ACC112 (cell line): ENCODE data around the gene TRIP6.

Experiments used
- H2AFZ ChIP-seq: fragments of 200-600 bp; sonication (generic); one replicate; pipeline ENCODE4 v1.6.0; 2017; ENCODE audit warnings: antibody characterized with exemption, low read length; ENCODE audit not compliant: unreplicated experiment
- H3K27ac ChIP-seq: fragments of 200-600 bp; sonication (generic); 2 replicates; pipeline ENCODE4 v1.5.1; 2014; ENCODE audit warnings: low read depth, mild to moderate bottlenecking, antibody characterized with exemption, low read length, moderate library complexity
- H3K27me3 ChIP-seq: fragments of 200-600 bp; sonication (generic); 2 replicates; pipeline ENCODE4 v1.6.1; 2014; ENCODE audit warnings: mild to moderate bottlenecking, antibody characterized with exemption, low read length, moderate library complexity, mixed read lengths; ENCODE audit not compliant: insufficient read depth
- H3K36me3 ChIP-seq: fragments of 200-600 bp; sonication (generic); 2 replicates; pipeline ENCODE4 v1.6.1; 2016; ENCODE audit warnings: mild to moderate bottlenecking, antibody characterized with exemption, low read length, moderate library complexity, mixed read lengths; ENCODE audit not compliant: insufficient read depth
- H3K4me1 ChIP-seq: fragments of 200-600 bp; sonication (generic); one replicate; pipeline ENCODE4 v1.6.1; 2016; ENCODE audit warnings: low read length, mixed read lengths; ENCODE audit not compliant: insufficient read depth, unreplicated experiment, control insufficient read depth
- H3K4me3 ChIP-seq: fragments of 200-600 bp; sonication (generic); 2 replicates; pipeline ENCODE4 v1.5.1; 2014; ENCODE audit warnings: mild to moderate bottlenecking, low read depth, low read length
- H3K79me2 ChIP-seq: fragments of 200-600 bp; sonication (generic); one replicate; pipeline ENCODE4 v1.6.0; 2016; ENCODE audit warnings: low read length; ENCODE audit not compliant: control insufficient read depth, unreplicated experiment, insufficient read depth

Gene TRIP6

DNA sequence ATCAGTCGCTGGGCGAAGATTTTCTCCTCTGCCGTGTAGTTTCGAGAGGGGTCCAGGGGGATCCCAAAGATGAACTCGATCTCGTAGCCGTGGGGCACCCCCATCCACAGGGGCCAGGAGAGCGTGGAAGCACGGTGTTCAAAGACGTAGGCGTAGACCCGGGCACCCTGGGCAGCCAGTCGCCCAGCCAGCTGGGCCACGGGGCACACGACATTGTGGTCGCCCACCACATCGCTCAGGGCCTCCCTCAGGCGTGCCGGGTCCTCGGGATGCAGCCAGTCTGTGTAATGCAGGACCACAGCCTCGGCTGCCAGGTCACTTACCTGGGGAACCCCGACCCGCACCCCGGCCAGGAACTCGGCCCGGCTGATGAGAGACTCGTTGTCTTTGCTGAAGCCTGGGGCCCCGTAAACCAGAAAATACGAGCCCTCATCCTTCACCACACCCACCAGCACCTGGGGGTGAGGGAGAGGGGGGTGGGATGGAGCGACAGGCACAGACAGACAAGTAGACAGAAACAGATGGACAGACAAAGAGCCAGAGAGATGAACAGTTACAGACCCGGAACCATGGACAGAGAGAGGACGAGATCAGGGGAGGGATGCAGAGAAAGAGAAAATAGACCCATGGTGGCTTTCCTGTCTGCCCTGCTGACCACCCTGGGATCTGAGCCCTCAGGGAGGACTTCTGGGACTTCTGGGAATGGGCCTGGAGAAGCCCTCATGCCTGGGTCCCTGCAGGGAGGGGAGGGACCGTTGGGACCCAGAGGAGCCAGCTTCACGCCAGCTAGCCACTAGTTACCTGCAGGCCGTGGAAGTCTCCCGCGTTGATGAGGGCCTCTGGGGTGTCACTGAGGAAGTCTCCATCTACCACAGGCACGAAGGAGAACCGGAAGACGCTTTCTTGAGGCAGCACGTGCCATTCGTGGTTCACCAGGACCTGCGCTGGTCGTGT lies 25.5 kb downstream of the TRIP6 start:
- Histone ChIP-seq H3K4me1 (peaks cover 24% of the 10 kb centered on the region), H3K27me3 (peaks cover 22% of the 10 kb centered on the region), H3K4me3 (no peak overlapping the region), H2AFZ (no peak overlapping the region), H3K36me3 (0 out of 2 replicates have a peak, but pooled peaks cover 3% of the 10 kb centered on the region), H3K27ac (no peak overlapping the region), H3K79me2 (peaks cover 15% of the 10 kb centered on the region)

DNA sequence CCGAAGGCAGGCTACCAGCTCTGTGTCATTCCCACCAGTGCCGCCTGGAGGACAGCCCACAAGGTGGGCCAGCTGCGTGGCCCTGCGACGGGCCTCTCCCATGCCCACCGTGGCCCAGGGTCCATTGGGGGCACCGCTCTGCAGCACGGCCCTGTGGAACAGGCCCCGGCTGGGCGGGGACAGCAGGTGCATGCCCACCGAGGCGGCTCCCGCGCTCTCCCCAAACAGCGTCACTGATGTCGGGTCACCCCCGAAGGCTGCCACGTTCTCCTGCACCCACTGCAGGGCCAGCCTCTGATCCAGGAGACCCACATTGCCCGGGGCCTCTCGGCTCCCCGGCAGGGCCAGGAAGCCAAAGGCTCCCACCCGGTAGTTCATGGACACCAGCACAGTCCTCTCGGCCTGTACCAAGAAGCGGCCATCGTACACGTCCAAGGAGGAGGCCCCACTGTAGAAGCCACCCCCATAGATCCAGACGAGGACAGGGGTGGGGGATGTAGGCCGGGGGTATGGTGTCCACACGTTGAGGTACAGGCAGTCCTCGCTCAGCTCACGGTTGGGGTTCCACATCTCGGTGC lies 26.2 kb downstream of the TRIP6 start:
- no peak overlapping the region for H3K27ac ChIP-seq

DNA sequence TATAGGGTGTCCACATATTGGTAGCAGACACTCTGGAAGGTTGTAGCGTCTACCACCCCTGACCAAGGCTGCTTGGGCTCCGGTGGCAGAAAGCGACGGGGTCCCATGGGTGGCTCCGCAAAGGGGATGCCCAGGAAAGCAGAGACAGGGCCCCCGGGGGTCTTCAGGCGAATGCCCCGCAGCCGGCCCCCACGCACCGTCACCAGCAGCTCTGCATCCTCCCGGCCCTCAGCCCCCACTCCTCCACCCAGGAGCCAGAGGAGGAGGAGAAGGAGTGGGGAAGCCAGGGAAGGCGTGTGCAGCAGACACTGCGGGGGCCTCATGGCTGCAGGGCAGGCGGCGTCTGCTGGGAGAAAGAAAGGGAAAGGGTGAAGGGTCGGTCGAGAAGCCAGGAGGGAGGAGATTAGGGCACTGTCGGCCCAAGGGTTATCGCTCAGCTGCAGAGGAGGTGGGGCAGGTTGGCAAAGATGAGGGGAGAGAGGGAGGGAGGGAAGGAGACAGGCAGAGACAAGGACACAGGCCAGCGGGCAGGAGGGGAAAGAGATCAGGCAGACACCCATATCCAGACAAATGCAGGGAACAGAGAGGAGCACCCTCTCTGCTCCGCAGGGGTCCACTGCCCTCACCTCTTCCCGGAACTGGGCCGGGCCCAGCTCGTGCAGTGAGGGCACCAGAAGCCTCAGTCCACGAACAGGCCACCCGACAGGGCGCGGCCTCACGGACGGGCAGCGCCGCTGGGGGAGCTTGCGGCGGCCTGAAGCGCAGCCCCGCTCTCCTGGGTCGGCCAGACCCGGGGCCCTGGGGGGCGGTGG lies 26.9 kb downstream of the TRIP6 start:
- H3K4me1 ChIP-seq = peaks cover 14% of the 10 kb centered on the region
- peaks cover 2% of the 10 kb centered on the region for H3K79me2 ChIP-seq
- H2AFZ ChIP-seq = no peak overlapping the region
- H3K27me3 ChIP-seq = peaks cover 27% of the 10 kb centered on the region
- H3K4me3 ChIP-seq = no peak overlapping the region
- no peaks in the 10 kb centered on the region for H3K36me3 ChIP-seq
- no peak overlapping the region for H3K27ac ChIP-seq

More for the DNA sequence above, 26.2 kb downstream of the TRIP6 start:
- Histone ChIP-seq H3K4me1 (peaks cover 18% of the 10 kb centered on the region), H3K79me2 (peaks cover 9% of the 10 kb centered on the region), H3K27me3 (peaks cover 27% of the 10 kb centered on the region), H3K4me3 (no peak overlapping the region), H3K36me3 (0 out of 2 replicates have a peak, but pooled peaks cover 3% of the 10 kb centered on the region), H2AFZ (no peak overlapping the region)

DNA sequence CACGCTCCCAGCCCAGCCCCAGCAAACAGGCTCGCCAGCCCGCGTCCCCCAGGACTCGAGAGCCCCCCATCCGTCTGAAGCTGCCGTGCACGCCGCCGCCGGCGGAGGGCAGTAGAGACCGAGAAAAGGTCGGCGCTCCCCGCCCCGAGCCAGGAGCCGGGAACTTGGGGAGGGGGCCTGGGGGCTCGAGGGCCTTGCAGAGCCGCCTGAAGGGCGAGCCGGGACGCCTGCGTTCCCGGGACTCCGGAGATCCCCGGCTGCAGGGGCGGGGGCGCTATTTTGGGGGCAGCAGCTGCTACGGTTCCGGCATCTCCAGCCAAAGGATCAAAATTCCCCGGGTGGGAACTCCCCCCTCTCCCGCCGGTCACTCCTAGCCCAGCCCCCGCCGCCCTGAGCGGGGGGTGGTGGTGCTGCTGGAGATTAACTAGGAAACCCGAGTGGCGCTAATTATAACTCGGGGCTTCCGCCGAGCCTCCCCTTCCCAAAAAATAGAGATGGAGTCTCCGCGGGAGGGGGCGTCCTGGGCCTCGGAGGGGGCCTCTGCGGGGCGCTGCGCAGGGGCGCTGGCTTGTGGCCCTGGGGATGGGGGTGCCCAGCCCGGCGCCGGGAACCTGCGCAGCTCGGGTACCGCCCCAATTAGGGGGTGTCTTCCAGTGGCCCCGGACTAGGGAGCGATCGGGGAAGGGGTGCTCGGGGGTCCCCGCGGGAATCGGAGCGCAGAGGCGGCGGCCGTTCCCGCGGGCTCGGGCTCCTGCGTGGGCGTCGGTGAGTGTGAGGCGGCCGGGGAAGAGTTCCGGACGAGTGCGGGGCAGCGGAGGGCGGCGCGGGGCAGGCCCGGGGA lies 27.9 kb downstream of the TRIP6 start:
- Histone ChIP-seq H3K4me1 (peaks cover 14% of the 10 kb centered on the region), H3K4me3 (peak overlapping the region; percentile 70), H3K27me3 (peaks cover 27% of the 10 kb centered on the region), H3K27ac (no peak overlapping the region), H2AFZ (peak overlapping the region; percentile 12), H3K36me3 (no peaks in the 10 kb centered on the region), H3K79me2 (no peaks in the 10 kb centered on the region)

DNA sequence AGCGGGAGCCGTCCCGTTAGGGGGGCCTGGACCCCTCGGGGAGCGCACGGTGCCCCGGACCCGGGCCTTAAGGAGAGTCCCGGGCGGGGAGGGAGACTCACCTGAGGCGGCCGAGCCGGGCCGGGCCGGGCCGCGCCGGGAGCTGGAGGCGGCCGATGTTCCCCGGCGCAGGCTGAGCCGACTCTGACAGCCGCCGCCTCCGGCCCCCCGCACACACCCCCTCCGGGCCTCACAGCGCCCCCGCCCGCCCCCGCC lies 28.4 kb downstream of the TRIP6 start, which contains the start of gene ACHE:
Gene ACHE, minus strand, starts transcription at position 188 of the 255 bp plus-strand sequence. CDS start 1,656 bp downstream, outside the sequence.
- H2AFZ ChIP-seq = peak within 1 kb of the TSS; percentile 12
- peaks cover 27% of the 10 kb centered on the region for H3K27me3 ChIP-seq
- H3K27ac ChIP-seq = no peak within 1 kb of the TSS
- H3K36me3 ChIP-seq = no peaks in the 10 kb centered on the region
- peak within 1 kb of the TSS; percentile 70 for H3K4me3 ChIP-seq
- peaks cover 14% of the 10 kb centered on the region for H3K4me1 ChIP-seq
- H3K79me2 ChIP-seq = no peaks in the 10 kb centered on the region

DNA sequence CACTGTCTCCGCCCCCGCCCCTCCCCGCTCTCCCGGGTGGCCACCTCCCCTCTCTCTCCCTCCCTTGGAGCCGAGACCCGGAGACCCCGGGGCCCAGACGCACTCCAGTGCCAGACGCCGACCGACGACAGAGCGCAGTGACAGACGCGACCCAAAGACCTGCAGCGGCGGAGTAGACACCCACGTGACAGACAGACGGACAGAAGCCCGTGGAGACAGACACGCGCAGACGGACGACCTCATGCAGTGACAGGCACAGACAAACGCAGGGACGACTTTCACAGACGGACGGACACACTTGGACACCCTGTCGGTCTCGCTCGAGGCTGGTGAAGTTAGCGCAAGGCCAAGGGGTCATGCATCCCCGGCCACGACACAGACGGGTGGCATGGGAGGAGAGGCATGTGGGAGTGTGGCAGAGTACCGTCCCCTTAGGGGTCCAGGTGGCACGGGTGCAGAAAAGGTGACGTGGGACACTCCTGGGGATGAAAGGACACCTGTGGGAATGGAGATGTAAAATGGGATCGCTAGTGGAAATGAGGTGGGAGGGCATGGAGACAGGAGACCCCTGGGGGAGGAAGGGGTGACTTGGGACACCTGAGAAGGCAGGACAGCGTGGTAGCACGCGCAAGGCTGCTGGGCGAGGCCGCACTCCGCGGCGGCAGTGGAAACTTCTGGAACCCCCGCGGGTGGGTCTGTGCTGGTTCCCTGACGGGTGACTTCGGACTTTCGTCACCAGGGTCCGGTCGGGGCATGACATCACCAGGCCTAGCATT lies 29.0 kb downstream of the TRIP6 start:
- Histone ChIP-seq H2AFZ (no peak overlapping the region), H3K36me3 (no peaks in the 10 kb centered on the region), H3K79me2 (no peaks in the 10 kb centered on the region), H3K4me3 (0 out of 2 replicates have a peak overlapping the region, but pooled peaks have one; percentile 4), H3K4me1 (peaks cover 8% of the 10 kb centered on the region), H3K27ac (no peak overlapping the region), H3K27me3 (peaks cover 27% of the 10 kb centered on the region)

DNA sequence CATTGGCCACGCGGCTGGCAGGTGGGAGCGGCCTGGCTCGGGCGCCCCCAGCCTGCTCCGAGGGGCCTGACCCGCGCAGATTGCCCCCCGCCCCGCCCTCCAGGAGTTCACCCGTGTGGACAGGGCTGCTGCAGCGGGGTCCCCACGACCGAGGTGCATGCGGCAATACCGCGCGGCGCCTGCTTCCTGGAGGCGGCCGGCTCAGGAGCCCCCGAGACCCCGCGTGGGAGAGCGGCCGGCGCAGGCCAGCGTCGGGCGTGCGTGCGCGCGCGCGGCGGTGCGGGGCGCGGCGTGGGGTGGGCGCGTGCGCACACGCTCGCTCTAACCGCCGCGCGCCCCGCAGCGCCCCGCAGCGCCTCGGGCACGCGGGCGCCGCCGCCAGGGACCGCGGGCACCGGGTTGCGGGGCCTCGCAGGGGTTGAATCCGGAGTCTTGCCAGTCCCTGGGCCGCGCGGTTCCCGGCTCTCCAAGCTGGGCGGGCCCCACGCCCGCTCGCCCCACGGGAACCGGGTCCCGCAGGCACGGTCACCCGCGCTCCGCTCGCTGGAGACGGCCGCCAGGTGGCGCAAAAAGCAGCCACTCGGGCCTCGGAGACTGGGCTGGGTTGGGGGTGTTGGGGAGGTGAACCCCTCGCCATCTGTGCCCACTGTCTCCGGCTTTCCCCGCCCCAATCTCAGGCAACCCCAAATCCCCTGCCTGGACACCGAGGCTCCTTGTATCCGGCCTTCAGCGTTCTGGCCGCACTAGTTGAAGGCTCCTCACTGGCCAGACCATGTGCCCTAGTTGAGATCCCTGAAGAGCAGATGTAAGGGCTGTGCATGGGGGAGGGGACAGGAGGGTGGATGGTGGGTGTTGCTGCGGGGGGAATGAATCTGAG lies 29.8 kb downstream of the TRIP6 start:
- Histone ChIP-seq H3K4me3 (0 out of 2 replicates have a peak overlapping the region, but pooled peaks have one; percentile 4), H3K27ac (no peak overlapping the region)

DNA sequence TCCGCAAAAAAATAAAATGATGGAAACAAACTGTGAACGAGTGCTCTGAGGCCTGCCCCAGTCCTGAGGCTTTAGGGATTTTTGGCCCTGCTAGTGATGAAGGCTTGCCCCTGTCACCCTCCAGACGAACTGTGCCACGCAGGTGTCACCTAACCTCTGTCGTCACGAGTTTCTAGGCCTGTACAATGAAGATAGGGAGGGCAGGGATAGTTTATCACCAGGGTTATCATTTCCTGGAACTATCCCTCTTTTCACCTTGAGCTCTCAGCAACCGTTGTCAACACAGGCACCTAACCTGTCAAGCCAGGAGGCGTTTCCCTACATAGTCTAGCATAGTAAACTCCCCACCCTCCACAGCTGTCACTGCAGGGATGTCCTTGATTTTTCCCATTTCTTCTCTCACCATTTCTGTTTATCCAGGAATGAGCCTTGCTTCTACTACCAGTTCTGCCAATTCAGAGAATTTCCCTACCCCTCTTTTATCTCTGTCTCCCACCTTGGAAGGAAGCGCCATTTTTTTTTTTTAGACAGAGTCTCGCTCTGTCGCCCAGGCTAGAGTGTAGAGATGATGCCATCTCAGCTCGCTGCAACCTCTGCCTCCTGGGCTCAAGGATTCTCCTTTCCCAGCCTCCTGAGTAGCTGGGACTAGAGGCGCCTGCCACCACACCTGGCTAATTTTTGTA lies 30.7 kb downstream of the TRIP6 start:
- peaks cover 27% of the 10 kb centered on the region for H3K27me3 ChIP-seq
- H3K36me3 ChIP-seq = no peaks in the 10 kb centered on the region
- peaks cover 4% of the 10 kb centered on the region for H3K4me1 ChIP-seq
- H3K27ac ChIP-seq = no peak overlapping the region
- H2AFZ ChIP-seq = no peak overlapping the region
- H3K79me2 ChIP-seq = no peaks in the 10 kb centered on the region
- H3K4me3 ChIP-seq = no peak overlapping the region

More for the DNA sequence above, 29.8 kb downstream of the TRIP6 start:
- Histone ChIP-seq H3K4me1 (peaks cover 4% of the 10 kb centered on the region), H2AFZ (no peak overlapping the region), H3K27me3 (peaks cover 27% of the 10 kb centered on the region), H3K36me3 (no peaks in the 10 kb centered on the region), H3K79me2 (no peaks in the 10 kb centered on the region)
